ENCODE measurements around the gene PRR36. TPM values are rescaled to one million over a fixed set of nuclear protein-coding genes. Genes with fewer than 3 reads are reported as not detected.

The PRR36 gene
- total RNA-seq, 2 experiments from 2014 or later: 0.14 to 0.19 TPM

- Mint-ChIP-seq H3K4me1 (ENCODE audit: low read depth) (peaks cover 21% of the 10 kb centered on the region), H3K27me3 (peaks cover 3% of the 10 kb centered on the region), H3K27ac (peak within 1 kb of the TSS; percentile 93), H3K9me3 (peaks cover 2% of the 10 kb centered on the region), H3K4me3 (peak within 1 kb of the TSS; percentile 86), H3K36me3 (peaks cover 9% of the 10 kb centered on the region)
- CTCF ChIA-PET: interaction anchor here (0.7 to 2.5 kb wide), 13 partner anchors 14 to 365 kb away, joined by 3 to 27 read pairs (median 6); partner anchors contain the start of genes ELAVL1, SNAPC2, TIMM44 and TRAPPC5
- DNase-seq: peak; percentile 100
- POLR2A ChIA-PET: interaction anchor here (0.5 to 1.6 kb wide), 6 partner anchors 12 to 677 kb away, joined by 3 to 10 read pairs (median 4); partner anchors contain the start of genes SNAPC2 and TIMM44
- intact Hi-C loops (cut with micrococcal nuclease): loop anchor here (1.0 to 5.0 kb wide), 3 partner anchors 17 to 40 kb away; partner anchors contain the start of genes SNAPC2 and TIMM44
These were observed 29.3 kb upstream of the PRR36 start, which contains the start of gene MAP2K7 for GRCh38 chr19:7903244-7904073. TSS of gene MAP2K7 (plus strand) at chr19:7903877. CDS start at chr19:7903945, 68 bp downstream.

GRCh38 chr19:7902796-7903243, 28.6 kb upstream of the PRR36 start:
- Mint-ChIP-seq H3K27ac (peak overlapping the region; percentile 93), H3K36me3 (peaks cover 9% of the 10 kb centered on the region), H3K4me1 (ENCODE audit: low read depth) (peaks cover 21% of the 10 kb centered on the region), H3K9me3 (peaks cover 2% of the 10 kb centered on the region), H3K4me3 (peak overlapping the region; percentile 83), H3K27me3 (peaks cover 3% of the 10 kb centered on the region)
- intact Hi-C loops (cut with micrococcal nuclease): loop anchor here (1.0 to 5.0 kb wide), 3 partner anchors 17 to 40 kb away; partner anchors contain the start of genes SNAPC2 and TIMM44
- CTCF ChIA-PET: interaction anchor here (0.7 to 4.0 kb wide), 13 partner anchors 14 to 364 kb away, joined by 3 to 27 read pairs (median 7); partner anchors contain the start of genes ELAVL1, SNAPC2, TIMM44 and TRAPPC5
- DNase-seq: peak; percentile 14
- POLR2A ChIA-PET: interaction anchor here (0.6 to 1.6 kb wide), 4 partner anchors 15 to 41 kb away, joined by 3 to 10 read pairs (median 5); partner anchors contain the start of genes SNAPC2 and TIMM44

- Mint-ChIP-seq H3K4me3 (no peak overlapping the region), H3K4me1 (ENCODE audit: low read depth) (peaks cover 21% of the 10 kb centered on the region), H3K27ac (no peak overlapping the region), H3K27me3 (peaks cover 5% of the 10 kb centered on the region), H3K9me3 (peaks cover 2% of the 10 kb centered on the region), H3K36me3 (peaks cover 9% of the 10 kb centered on the region)
- ChIA-PET CTCF (interaction anchor here (0.9 to 4.0 kb wide), 6 partner anchors 28 to 333 kb away, joined by 3 to 8 read pairs (median 6); partner anchors contain the start of gene TIMM44), POLR2A (interaction anchor here (1.1 kb wide), 1 partner anchor 17 kb away, joined by 3 read pairs; no protein-coding TSS in a partner anchor)
- intact Hi-C loops (cut with micrococcal nuclease): loop anchor here (5.0 kb wide), 1 partner anchor 34 kb away; no protein-coding TSS in a partner anchor
- DNase-seq: no peak
These were observed 27.1 kb upstream of the PRR36 start for GRCh38 chr19:7901337-7901736.

- Mint-ChIP-seq H3K9me3 (peaks cover 2% of the 10 kb centered on the region), H3K36me3 (peaks cover 9% of the 10 kb centered on the region), H3K4me1 (ENCODE audit: low read depth) (peaks cover 18% of the 10 kb centered on the region), H3K27ac (no peak overlapping the region), H3K4me3 (no peak overlapping the region), H3K27me3 (peaks cover 5% of the 10 kb centered on the region)
- ChIA-PET POLR2A (no interaction called here), CTCF (interaction anchor here (1.3 to 4.0 kb wide), 5 partner anchors 28 to 49 kb away, joined by 3 to 8 read pairs (median 8); partner anchors contain the start of gene TIMM44)
- intact Hi-C loops (cut with micrococcal nuclease): loop anchor here (5.0 kb wide), 1 partner anchor 34 kb away; no protein-coding TSS in a partner anchor
- DNase-seq: no peak
These were observed 26.7 kb upstream of the PRR36 start for GRCh38 chr19:7900931-7901330.

- H3K27ac Mint-ChIP-seq: no peak overlapping the region
- ChIA-PET CTCF (interaction anchor here (0.9 to 4.0 kb wide), 6 partner anchors 29 to 220 kb away, joined by 3 to 8 read pairs (median 8); partner anchors contain the start of genes TIMM44 and TRAPPC5), POLR2A (no interaction called here)
- H3K27me3 Mint-ChIP-seq: peaks cover 5% of the 10 kb centered on the region
- H3K36me3 Mint-ChIP-seq: peaks cover 9% of the 10 kb centered on the region
- peaks cover 2% of the 10 kb centered on the region for H3K9me3 Mint-ChIP-seq
- intact Hi-C loops (cut with micrococcal nuclease): loop anchor here (5.0 kb wide), 1 partner anchor 33 kb away; no protein-coding TSS in a partner anchor
- no peak for DNase-seq
- no peak overlapping the region for H3K4me3 Mint-ChIP-seq
- peaks cover 13% of the 10 kb centered on the region for H3K4me1 Mint-ChIP-seq (ENCODE audit: low read depth)
These were observed 26.2 kb upstream of the PRR36 start for GRCh38 chr19:7900401-7900870.

- peaks cover 6% of the 10 kb centered on the region for H3K36me3 Mint-ChIP-seq
- ChIA-PET CTCF (interaction anchor here (0.9 to 4.0 kb wide), 6 partner anchors 29 to 219 kb away, joined by 3 to 8 read pairs (median 8); partner anchors contain the start of genes TIMM44 and TRAPPC5), POLR2A (no interaction called here)
- peaks cover 9% of the 10 kb centered on the region for H3K4me1 Mint-ChIP-seq (ENCODE audit: low read depth)
- DNase-seq: no peak
- peaks cover 8% of the 10 kb centered on the region for H3K27me3 Mint-ChIP-seq
- peaks cover 2% of the 10 kb centered on the region for H3K9me3 Mint-ChIP-seq
- no peak overlapping the region for H3K27ac Mint-ChIP-seq
- H3K4me3 Mint-ChIP-seq: no peak overlapping the region
- intact Hi-C loops (cut with micrococcal nuclease): loop anchor here (5.0 kb wide), 1 partner anchor 33 kb away; no protein-coding TSS in a partner anchor
These were observed 25.7 kb upstream of the PRR36 start for GRCh38 chr19:7899751-7900378.

- no peak overlapping the region for H3K4me3 Mint-ChIP-seq
- peaks cover 5% of the 10 kb centered on the region for H3K4me1 Mint-ChIP-seq (ENCODE audit: low read depth)
- no peak overlapping the region for H3K27ac Mint-ChIP-seq
- H3K27me3 Mint-ChIP-seq: peaks cover 8% of the 10 kb centered on the region
- DNase-seq: no peak
- POLR2A ChIA-PET: no interaction called here
- intact Hi-C loops (cut with micrococcal nuclease): no loop called here
- CTCF ChIA-PET: interaction anchor here (1.0 to 4.0 kb wide), 4 partner anchors 29 to 331 kb away, joined by 3 to 8 read pairs (median 6); partner anchors contain the start of gene TIMM44
- H3K36me3 Mint-ChIP-seq: peaks cover 3% of the 10 kb centered on the region
- H3K9me3 Mint-ChIP-seq: peaks cover 2% of the 10 kb centered on the region
These were observed 24.8 kb upstream of the PRR36 start for GRCh38 chr19:7898967-7899366.

GRCh38 chr19:7897292-7897691, 23.1 kb upstream of the PRR36 start:
- H3K4me3 Mint-ChIP-seq: no peak overlapping the region
- no peaks in the 10 kb centered on the region for H3K9me3 Mint-ChIP-seq
- H3K27ac Mint-ChIP-seq: no peak overlapping the region
- H3K36me3 Mint-ChIP-seq: no peaks in the 10 kb centered on the region
- peaks cover 5% of the 10 kb centered on the region for H3K27me3 Mint-ChIP-seq
- ChIA-PET POLR2A (no interaction called here), CTCF (interaction anchor here (1.0 kb wide), 1 partner anchor 213 kb away, joined by 3 read pairs; no protein-coding TSS in a partner anchor)
- no peaks in the 10 kb centered on the region for H3K4me1 Mint-ChIP-seq (ENCODE audit: low read depth)
- intact Hi-C loops (cut with micrococcal nuclease): no loop called here
- DNase-seq: no peak

- Mint-ChIP-seq H3K4me3 (no peak overlapping the region), H3K4me1 (ENCODE audit: low read depth) (no peaks in the 10 kb centered on the region)
- CTCF ChIA-PET: no interaction called here
These were observed 21.4 kb upstream of the PRR36 start for GRCh38 chr19:7895565-7895964.

GRCh38 chr19:7894612-7895309, 20.6 kb upstream of the PRR36 start:
- Mint-ChIP-seq H3K4me1 (ENCODE audit: low read depth) (no peaks in the 10 kb centered on the region), H3K36me3 (no peaks in the 10 kb centered on the region), H3K27me3 (peaks cover 7% of the 10 kb centered on the region), H3K4me3 (no peak overlapping the region), H3K9me3 (no peaks in the 10 kb centered on the region), H3K27ac (no peak overlapping the region)
- no peak for DNase-seq
- ChIA-PET POLR2A (no interaction called here), CTCF (no interaction called here)
- intact Hi-C loops (cut with micrococcal nuclease): no loop called here

More at GRCh38 chr19:7895565-7895964, 21.4 kb upstream of the PRR36 start:
- H3K27ac Mint-ChIP-seq: no peak overlapping the region
- POLR2A ChIA-PET: no interaction called here
- intact Hi-C loops (cut with micrococcal nuclease): no loop called here
- DNase-seq: no peak
- peaks cover 7% of the 10 kb centered on the region for H3K27me3 Mint-ChIP-seq
- no peaks in the 10 kb centered on the region for H3K9me3 Mint-ChIP-seq
- no peaks in the 10 kb centered on the region for H3K36me3 Mint-ChIP-seq

Measured in activated CD4-positive, alpha-beta memory T cell treated with anti-CD3 and anti-CD28 coated beads for 36 hours (primary cell).